CD14-positive monocyte (primary cell): ENCODE results near the gene SULT1E1. TPM values are rescaled to one million over a fixed set of nuclear protein-coding genes. Genes with fewer than 3 reads are reported as not detected.

Experiments used
- DNase-seq, 3 donors: peaks; one replicate each; pipeline ENCODE4 v3.0.0-alpha.2; 2011 to 2022
- H2AFZ ChIP-seq: 2 replicates; pipeline ENCODE4 v1.6.0; 2012; ENCODE audit warnings: mild to moderate bottlenecking, low read depth, low read length, inconsistent platforms; ENCODE audit not compliant: insufficient read depth, poor library complexity, severe bottlenecking
- H3K27ac ChIP-seq, 2 donors: 1 replicate in 1 of 2; 2 replicates in 1 of 2; pipeline ENCODE4 v1.5.1; 2012 to 2013; ENCODE audit warnings: low read length in 2 of 2, control low read depth in 1 of 2, inconsistent platforms in 1 of 2, low read depth in 1 of 2, mild to moderate bottlenecking in 1 of 2
- H3K27me3 ChIP-seq, 2 donors: one replicate each; pipeline versions ENCODE4 v1.6.0 to v1.6.1; 2011 to 2013; ENCODE audit warnings: low read length in 2 of 2; ENCODE audit not compliant: control insufficient read depth in 2 of 2, insufficient read depth in 2 of 2
- H3K36me3 ChIP-seq, 2 donors: replicated peaks in 1 of 2; 1 replicate in 1 of 2; 2 replicates in 1 of 2; pipeline versions ENCODE4 v1.5.1 to v1.6.1; 2012 to 2013; ENCODE audit warnings: low read length in 2 of 2, control low read depth in 1 of 2, inconsistent platforms in 1 of 2, mild to moderate bottlenecking in 1 of 2; ENCODE audit not compliant: insufficient read depth in 2 of 2, control insufficient read depth in 1 of 2
- H3K4me1 ChIP-seq, 2 donors: 1 replicate in 1 of 2; 2 replicates in 1 of 2; pipeline versions ENCODE4 v1.5.1 to v1.6.1; 2012 to 2013; ENCODE audit warnings: low read length in 2 of 2, control low read depth in 1 of 2, inconsistent platforms in 1 of 2, mild to moderate bottlenecking in 1 of 2, moderate library complexity in 1 of 2; ENCODE audit not compliant: insufficient read depth in 2 of 2, control insufficient read depth in 1 of 2
- H3K4me2 ChIP-seq: replicated peaks from 2 replicates; pipeline ENCODE3; 2012; ENCODE audit warnings: low read length, moderate library complexity, mild to moderate bottlenecking; ENCODE audit not compliant: poor library complexity, severe bottlenecking; ENCODE audit errors: extremely low read depth
- H3K4me3 ChIP-seq, 3 experiments: fragments of 200-600 bp in 1 of 3; sonication (generic) in 1 of 3; replicated peaks in 1 of 3; 1 replicate in 2 of 3; 2 replicates in 1 of 3; pipeline ENCODE4 v1.5.1; 2011 to 2013; ENCODE audit warnings: low read length in 3 of 3, mild to moderate bottlenecking in 3 of 3, control low read depth in 2 of 3, low read depth in 2 of 3, inconsistent platforms in 1 of 3, moderate library complexity in 1 of 3
- H3K79me2 ChIP-seq: 2 replicates; pipeline ENCODE4 v1.6.0; 2012; ENCODE audit warnings: mild to moderate bottlenecking, control low read depth, inconsistent platforms, low read length, moderate library complexity; ENCODE audit not compliant: insufficient read depth
- H3K9ac ChIP-seq: 2 replicates; pipeline ENCODE4 v1.6.0; 2017; ENCODE audit warnings: low read length, mild to moderate bottlenecking; ENCODE audit not compliant: insufficient read depth, poor library complexity, severe bottlenecking
- H3K9me3 ChIP-seq, 2 donors: replicated peaks in 1 of 2; 1 replicate in 1 of 2; 2 replicates in 1 of 2; pipeline versions ENCODE4 v1.5.1 to v1.6.1; 2012 to 2013; ENCODE audit warnings: low read length in 2 of 2, control low read depth in 1 of 2; ENCODE audit not compliant: control insufficient read depth in 1 of 2, insufficient read depth in 1 of 2
- H4K20me1 ChIP-seq: 2 replicates; pipeline ENCODE4 v1.6.0; 2012; ENCODE audit warnings: mild to moderate bottlenecking, low read length, control low read depth, moderate library complexity; ENCODE audit not compliant: insufficient read depth
- H3K27ac Mint-ChIP-seq, 7 donors: one replicate each; pipeline ENCODE4 v1.8.0; 2020; ENCODE audit warnings: mild to moderate bottlenecking in 7 of 7, mixed read lengths in 7 of 7, moderate library complexity in 6 of 7, inconsistent platforms in 2 of 7
- H3K27me3 Mint-ChIP-seq, 3 donors: one replicate each; pipeline ENCODE4 v1.8.0; 2021 to 2022; ENCODE audit warnings: low read depth in 3 of 3, mild to moderate bottlenecking in 3 of 3, mixed read lengths in 3 of 3, moderate library complexity in 3 of 3, inconsistent platforms in 1 of 3
- H3K36me3 Mint-ChIP-seq, 2 donors: one replicate each; pipeline ENCODE4 v1.8.0; 2020; ENCODE audit warnings: mixed read lengths in 2 of 2, inconsistent platforms in 1 of 2, mild to moderate bottlenecking in 1 of 2
- H3K4me1 Mint-ChIP-seq: one replicate; pipeline ENCODE4 v1.8.0; 2020; ENCODE audit warnings: mild to moderate bottlenecking, mixed read lengths
- H3K4me3 Mint-ChIP-seq, 2 donors: one replicate each; pipeline ENCODE4 v1.8.0; 2020; ENCODE audit warnings: mild to moderate bottlenecking in 2 of 2, mixed read lengths in 2 of 2, moderate library complexity in 1 of 2
- H3K9me3 Mint-ChIP-seq, 7 donors: one replicate each; pipeline ENCODE4 v1.8.0; 2020 to 2022; ENCODE audit warnings: mixed read lengths in 7 of 7, mild to moderate bottlenecking in 6 of 7, moderate library complexity in 6 of 7, inconsistent platforms in 2 of 7
- WGBS: methylation state at CpG from one replicate; pipeline ENCODE4 v1.1.5; 2013; ENCODE audit warnings: missing lambda C conversion rate; ENCODE audit not compliant: insufficient coverage; 5-methylcytosine and 5-hydroxymethylcytosine counted together
- intact Hi-C, 2 donors: fragments of 100-400 bp; cut with micrococcal nuclease; formaldehyde crosslinking; loops; one replicate each; pipeline versions ENCODE4 v1.15.0 to v1.15.1; 2023
- polyA plus RNA-seq, 3 donors: library from polyadenylated mRNA; depleted of rRNA in 1 of 3; unstranded in 2 of 3; stranded (reverse) in 1 of 3; fragments of 300-500 nt in 2 of 3; fragments of >200 nt in 1 of 3; fragmentation: Illumina TruSeq in 2 of 3; gene quantifications; 1 replicate in 2 of 3; 2 replicates in 1 of 3; pipeline ENCODE4 v1.2.3, GENCODE V29; 2012 to 2021
- TF ChIP-seq, protein P1 (sequence below): fragments of 200-600 bp; IDR thresholded peaks from one replicate; pipeline ENCODE4 v1.8.0; 2022; ENCODE audit warnings: antibody characterized with exemption, mild to moderate bottlenecking

The SULT1E1 gene
- polyA plus RNA-seq, 3 donors: not detected

DNA sequence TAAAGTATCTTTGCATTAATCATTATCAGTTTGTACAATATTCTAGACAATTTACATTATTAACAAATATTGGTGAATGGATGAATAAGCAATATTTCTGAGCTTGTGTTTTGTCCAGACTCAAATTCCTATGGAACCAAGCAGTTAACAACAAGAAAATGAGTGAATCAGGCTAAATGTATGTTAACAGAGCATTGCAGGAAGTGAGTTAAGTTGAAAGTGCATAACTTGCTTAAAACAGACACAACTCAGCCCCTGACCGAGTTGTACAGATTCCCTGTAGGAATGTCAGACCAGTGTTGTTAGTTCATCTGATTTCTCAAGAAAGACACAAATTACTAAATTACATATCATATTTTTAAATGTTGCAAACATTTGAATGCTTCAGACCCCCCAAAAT, 47.2 kb upstream of the SULT1E1 start:
- H3K9me3 Mint-ChIP-seq: peaks cover 0 to 2% (median 0%) of the 10 kb centered on the region in 7 donors
- TF ChIP-seq, protein P1, sequence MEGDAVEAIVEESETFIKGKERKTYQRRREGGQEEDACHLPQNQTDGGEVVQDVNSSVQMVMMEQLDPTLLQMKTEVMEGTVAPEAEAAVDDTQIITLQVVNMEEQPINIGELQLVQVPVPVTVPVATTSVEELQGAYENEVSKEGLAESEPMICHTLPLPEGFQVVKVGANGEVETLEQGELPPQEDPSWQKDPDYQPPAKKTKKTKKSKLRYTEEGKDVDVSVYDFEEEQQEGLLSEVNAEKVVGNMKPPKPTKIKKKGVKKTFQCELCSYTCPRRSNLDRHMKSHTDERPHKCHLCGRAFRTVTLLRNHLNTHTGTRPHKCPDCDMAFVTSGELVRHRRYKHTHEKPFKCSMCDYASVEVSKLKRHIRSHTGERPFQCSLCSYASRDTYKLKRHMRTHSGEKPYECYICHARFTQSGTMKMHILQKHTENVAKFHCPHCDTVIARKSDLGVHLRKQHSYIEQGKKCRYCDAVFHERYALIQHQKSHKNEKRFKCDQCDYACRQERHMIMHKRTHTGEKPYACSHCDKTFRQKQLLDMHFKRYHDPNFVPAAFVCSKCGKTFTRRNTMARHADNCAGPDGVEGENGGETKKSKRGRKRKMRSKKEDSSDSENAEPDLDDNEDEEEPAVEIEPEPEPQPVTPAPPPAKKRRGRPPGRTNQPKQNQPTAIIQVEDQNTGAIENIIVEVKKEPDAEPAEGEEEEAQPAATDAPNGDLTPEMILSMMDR: no peak
- Histone ChIP-seq H3K4me3 (no peak overlapping the region), H4K20me1 (no peaks in the 10 kb centered on the region), H3K36me3 (no peaks in the 10 kb centered on the region), H3K9me3 (no peaks in the 10 kb centered on the region), H3K9ac (no peak overlapping the region), H3K79me2 (no peaks in the 10 kb centered on the region), H2AFZ (no peak overlapping the region), H3K27ac (no peak overlapping the region), H3K4me1 (peaks cover 0 to 3% of the 10 kb centered on the region in 2 donors), H3K27me3 (no peaks in the 10 kb centered on the region), H3K4me2 (no peak overlapping the region)
- WGBS: 67% methylated on average over 1 of the region's 1 CpG
- H3K27ac Mint-ChIP-seq: no peak overlapping the region
- H3K27me3 Mint-ChIP-seq: peaks cover 5 to 12% (median 6%) of the 10 kb centered on the region in 3 donors
- no peaks in the 10 kb centered on the region for H3K36me3 Mint-ChIP-seq
- intact Hi-C loops: no loop called here
- no peak overlapping the region for H3K4me3 Mint-ChIP-seq
- no peak for DNase-seq
- peaks cover 11% of the 10 kb centered on the region for H3K4me1 Mint-ChIP-seq

DNA sequence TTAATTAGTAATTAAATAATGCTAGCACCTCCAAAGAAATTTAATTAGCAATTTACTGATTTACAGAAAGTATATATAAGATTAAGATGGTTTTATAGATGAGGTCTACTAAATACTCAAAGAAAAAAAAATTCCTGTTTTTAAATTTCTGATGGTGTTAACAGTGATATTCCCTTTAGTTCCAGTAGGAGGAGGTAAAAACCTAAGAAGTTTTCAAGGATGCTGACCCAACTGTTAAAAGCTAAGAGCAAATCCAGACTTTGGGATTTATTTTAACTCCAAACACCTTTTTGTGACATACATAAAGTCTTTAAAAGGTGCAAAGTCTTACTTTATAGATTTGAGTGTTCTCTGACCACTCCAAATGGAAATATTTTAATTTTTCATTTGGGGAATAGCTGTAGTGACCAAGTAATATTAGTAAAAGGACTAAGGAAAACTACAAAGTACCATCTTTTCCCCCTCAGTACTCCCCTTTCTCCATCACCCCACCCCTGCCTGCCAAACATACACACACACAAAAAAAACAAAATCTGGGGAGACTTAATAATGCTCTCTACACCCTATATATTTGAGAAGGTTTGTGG, 36.7 kb upstream of the SULT1E1 start:
- H3K27me3 ChIP-seq: peaks cover 0 to 2% of the 10 kb centered on the region in 2 donors
- H3K36me3 ChIP-seq: no peaks in the 10 kb centered on the region
- H3K9ac ChIP-seq: no peak overlapping the region
- H3K9me3 ChIP-seq: no peaks in the 10 kb centered on the region
- H3K4me3 Mint-ChIP-seq: no peak overlapping the region
- no peaks in the 10 kb centered on the region for H4K20me1 ChIP-seq
- H3K4me3 ChIP-seq: no peak overlapping the region
- no peak overlapping the region for H3K4me2 ChIP-seq
- H3K79me2 ChIP-seq: no peaks in the 10 kb centered on the region
- intact Hi-C loops: no loop called here
- no peak overlapping the region for H3K27ac ChIP-seq
- H3K27ac Mint-ChIP-seq: peak overlapping the region in 1 of 7 donors; percentile 31
- peaks cover 7 to 10% (median 7%) of the 10 kb centered on the region in 3 donors for H3K27me3 Mint-ChIP-seq
- no peaks in the 10 kb centered on the region for H3K9me3 Mint-ChIP-seq
- no peaks in the 10 kb centered on the region for H3K36me3 Mint-ChIP-seq
- H3K4me1 ChIP-seq: no peaks in the 10 kb centered on the region
- no peak overlapping the region for H2AFZ ChIP-seq
- no peak for DNase-seq
- H3K4me1 Mint-ChIP-seq: no peaks in the 10 kb centered on the region
- TF ChIP-seq, protein P1: no peak
